HG03025 (cell line): ENCODE results near the gene OR5K2.

Experiments
- ATAC-seq: cut with Tn5 transposase; IDR thresholded peaks from one replicate; pipeline ENCODE4 v1.9.1; 2021; ENCODE audit warnings: mild to moderate bottlenecking, moderate library complexity; ENCODE audit not compliant: unreplicated experiment, low FRiP score

The OR5K2 gene

DNA sequence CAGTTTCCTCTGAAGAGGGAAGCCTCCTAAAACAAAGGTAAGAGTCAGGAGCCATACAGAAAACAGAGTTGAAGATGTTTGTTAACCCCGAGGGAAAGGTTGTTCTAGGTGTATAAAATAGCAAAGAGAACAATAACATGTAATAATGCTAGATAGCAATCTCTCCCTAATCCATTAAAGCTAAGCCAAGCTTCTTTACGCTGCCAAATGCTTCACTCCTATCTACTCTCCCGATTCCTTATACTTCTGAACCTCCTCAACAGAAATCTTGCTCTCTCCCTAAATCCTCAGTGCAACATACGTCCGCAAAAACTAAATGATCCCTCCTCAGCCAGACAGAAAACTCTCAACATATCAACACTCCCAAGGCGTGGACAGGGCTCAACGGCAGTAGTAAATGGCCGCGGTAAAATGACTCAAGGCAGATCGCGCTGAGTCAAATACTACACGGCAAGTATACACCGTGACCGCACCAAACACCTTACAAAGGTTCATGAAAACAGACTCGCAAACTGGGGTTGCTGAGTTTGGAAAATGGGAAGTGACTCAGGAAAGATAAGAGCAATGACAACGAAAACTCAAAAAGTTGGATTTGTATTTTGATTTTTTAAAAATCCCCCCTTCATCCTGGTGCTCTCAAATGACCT lies 24.5 kb downstream of the OR5K2 start:
- ATAC-seq: peak; percentile 55

DNA sequence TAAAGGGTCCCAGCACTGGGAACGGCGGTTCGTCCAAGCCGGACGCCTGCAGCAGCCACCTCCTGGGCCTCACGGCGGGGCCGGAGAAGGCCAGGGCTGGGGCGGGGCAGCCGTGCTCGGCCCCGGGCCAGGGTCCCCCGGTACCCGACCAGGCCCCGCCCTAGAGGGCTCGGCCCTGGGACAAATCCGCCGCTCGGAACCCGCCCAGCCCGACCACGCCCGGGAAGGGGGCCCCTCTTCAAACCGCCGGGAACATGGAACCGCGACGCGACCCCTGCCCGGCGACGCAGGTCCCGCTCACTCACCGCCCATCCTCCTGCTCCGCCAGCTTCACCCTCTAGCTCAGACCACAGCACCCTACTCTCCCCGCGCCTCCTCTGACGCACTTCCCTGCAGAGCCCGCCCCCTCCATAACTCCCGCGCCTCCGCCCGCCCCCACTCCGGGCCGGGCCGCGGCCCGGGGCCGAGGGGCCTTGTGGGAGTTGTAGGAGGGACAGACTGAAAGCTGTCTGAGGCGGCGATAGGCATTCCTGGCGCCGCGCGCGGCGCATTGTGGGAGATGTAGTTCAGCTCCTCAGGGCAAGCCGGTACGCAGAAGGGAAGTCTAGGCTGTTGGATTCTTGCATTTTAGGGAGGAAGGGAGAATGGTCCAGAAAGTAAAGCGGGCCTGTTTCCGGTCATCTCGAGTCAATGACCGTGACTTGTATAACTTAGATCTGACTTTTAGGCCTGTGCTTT lies 25.2 kb downstream of the OR5K2 start, which contains the start of gene CLDND1:
Gene CLDND1 (minus strand): TSS at position 359 of the 738 bp plus-strand sequence. CDS start 1,478 bp downstream, outside the sequence.
- peak; percentile 92 for ATAC-seq

DNA sequence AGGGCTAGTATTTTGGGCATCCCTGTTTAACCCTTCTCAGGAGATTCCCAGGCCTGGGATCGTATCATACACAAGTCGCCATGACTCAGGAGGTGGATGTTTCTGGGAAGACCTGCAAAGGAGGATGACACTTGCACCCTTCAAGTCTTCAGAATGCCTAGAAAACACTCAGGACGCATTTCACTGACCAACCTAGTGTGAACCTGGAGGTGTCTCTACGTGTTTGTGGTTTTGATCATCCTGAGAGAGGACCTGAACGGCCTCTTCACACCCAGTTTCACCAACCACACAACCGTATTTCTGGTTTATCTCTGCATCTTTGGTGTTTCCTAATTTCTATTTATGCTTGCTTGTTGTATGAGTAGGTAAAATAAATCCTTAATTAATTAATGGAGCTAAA lies 28.0 kb downstream of the OR5K2 start:
- no peak for ATAC-seq

DNA sequence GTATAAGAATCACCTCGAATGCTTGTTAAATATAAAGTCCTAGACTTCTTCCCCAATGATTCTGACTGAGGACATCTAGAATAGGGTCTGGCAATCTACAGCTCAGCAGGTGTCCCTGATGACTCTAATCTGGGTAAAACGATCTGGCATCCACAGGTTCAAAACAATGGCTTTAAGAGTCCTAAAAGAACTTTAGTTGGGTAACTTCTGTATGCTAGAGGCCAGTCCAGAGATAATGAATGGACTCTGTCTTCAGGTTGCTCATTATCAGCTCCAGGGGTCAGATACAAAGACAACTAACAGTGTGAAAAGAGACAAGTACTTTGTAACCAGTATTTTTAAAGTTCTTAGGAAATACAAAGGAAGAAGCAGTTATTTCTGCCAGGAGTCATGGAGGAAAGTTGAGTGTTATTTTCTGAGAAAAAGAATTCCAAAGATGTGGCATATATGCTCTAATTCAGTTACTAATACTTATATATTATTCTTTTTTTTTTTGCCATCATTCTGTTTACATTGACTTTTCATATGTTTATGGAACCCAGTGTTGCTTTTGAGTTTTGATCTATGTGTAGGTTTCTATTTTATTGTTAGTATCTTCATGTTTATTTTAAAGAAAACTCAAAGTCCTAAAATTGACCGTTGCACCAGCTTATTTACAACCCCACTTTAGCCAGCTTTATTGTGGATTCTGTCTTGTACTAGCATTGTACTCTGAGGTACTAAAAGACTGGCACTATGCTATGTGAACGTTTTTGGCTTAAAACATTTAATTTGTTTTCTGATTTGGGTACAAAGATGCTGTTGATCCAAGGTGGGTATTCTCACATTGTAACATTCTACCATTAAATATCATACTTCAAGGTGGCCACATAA lies 31.2 kb downstream of the OR5K2 start:
- ATAC-seq: no peak

DNA sequence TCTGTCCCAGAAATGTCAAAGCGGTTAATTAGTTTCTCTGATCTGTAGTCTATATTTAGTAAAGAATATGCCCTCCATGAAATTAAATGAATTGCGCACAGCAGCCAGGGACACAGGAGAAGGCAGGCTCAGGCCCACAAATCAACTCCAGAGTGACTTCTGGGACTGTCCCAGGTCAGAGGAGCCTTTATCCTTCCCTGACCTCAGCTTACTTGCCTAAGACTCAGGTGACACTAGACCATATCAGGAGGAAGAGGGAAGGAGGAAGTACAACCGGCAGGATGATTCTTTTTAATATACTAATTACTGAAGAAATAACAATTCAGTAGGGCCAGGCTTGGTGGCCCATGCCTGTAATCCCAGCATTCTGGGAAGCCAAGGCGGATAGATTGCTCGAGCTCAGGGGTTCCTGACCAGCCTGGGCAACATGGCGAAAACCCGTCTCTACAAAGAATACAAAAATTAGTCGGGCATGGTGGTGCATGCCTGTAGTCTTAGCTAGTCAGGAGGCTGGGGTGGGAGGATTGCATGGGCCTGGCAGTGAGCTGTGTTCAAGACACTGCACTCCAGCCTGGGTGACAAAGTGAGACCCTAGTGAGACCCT lies 32.5 kb downstream of the OR5K2 start:
- no peak for ATAC-seq

DNA sequence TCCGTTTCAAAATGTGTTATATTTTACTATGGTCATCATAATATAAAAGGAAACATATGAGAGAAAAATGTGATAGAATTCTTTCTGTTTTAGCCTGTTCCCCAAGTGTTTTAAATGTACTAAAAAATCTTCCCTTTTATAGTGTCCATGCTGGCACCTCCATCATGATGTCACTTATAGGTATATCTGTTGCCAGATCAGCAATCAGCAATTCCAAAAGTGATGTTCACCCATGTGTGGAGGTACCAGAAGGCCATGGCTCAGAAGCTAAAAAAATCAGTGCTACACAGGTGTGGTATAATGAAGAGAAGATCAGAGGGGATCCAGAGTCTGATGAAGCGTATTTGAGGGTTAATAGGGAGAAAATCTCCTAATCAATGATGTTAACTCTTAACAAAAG lies 33.2 kb downstream of the OR5K2 start:
- no peak for ATAC-seq

DNA sequence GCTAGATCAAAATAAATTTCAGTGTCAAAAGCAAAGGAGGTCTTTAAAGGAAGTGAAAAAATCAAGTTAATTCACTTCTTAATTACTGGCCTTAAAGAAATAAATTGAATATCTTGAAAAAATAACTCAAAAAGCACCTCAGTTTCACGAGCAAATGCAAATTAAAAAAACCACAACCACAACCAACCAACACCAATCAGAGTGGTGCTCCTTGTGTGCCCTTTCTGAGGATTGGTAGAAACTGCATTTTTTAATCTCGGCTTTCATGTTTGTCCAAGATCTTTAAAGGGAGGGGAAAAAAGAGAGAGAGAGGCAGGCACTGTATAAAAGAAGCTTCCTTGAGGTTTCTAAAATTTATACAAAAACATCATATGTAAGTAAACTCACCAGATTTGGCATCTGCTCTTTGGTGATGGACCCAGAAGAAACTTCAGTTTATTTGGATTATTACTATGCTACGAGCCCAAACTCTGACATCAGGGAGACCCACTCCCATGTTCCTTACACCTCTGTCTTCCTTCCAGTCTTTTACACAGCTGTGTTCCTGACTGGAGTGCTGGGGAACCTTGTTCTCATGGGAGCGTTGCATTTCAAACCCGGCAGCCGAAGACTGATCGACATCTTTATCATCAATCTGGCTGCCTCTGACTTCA lies 34.3 kb downstream of the OR5K2 start, which contains the start of gene GPR15:
Gene GPR15 (plus strand): TSS at position 357 of the 653 bp plus-strand sequence. CDS start 56 bp downstream, at position 413.
- ATAC-seq: peak; percentile 31

DNA sequence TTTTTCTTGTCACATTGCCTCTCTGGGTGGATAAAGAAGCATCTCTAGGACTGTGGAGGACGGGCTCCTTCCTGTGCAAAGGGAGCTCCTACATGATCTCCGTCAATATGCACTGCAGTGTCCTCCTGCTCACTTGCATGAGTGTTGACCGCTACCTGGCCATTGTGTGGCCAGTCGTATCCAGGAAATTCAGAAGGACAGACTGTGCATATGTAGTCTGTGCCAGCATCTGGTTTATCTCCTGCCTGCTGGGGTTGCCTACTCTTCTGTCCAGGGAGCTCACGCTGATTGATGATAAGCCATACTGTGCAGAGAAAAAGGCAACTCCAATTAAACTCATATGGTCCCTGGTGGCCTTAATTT lies 34.8 kb downstream of the OR5K2 start:
- ATAC-seq: no peak

DNA sequence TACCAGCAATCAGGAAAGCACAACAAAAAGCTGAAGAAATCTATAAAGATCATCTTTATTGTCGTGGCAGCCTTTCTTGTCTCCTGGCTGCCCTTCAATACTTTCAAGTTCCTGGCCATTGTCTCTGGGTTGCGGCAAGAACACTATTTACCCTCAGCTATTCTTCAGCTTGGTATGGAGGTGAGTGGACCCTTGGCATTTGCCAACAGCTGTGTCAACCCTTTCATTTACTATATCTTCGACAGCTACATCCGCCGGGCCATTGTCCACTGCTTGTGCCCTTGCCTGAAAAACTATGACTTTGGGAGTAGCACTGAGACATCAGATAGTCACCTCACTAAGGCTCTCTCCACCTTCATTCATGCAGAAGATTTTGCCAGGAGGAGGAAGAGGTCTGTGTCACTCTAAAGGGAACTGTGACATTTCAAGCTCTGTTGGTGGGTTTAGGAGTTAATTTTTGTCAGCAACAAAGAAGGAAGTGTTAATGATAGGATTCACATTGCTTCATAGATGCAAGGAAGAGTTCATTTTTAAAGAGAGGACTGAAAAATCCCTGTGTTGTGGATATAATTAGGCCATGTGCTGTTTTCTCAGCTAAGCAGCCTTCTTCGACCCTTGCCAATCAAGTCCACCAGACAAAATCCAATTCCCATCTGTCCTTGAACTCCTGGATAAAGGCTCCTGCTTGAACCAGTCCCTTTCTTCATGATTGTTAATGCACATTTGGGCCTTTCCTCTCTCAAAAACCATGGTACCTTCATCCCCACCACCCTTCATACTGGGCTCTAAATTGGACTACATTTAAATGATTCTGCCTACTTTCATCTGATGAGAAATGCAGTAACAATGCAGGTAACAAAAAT lies 35.5 kb downstream of the OR5K2 start:
- ATAC-seq: no peak

DNA sequence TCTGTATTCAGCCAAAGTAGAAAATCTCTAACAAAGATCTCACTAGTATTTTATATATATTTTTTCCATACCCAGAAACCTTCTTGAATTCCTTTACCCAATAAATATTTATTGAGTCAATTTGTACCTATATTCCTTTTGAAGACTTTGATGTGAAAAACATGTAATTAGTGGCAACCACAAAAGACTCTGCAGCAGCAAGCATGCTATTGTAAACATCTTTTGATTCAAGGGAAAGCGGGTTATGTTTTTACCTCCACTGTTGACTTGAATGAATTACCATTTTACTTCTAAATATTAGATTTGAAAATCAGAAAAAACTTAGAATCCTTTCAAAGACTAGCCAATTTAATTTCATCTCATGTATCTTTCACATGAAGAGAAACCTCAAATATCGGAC lies 36.7 kb downstream of the OR5K2 start:
- no peak for ATAC-seq

DNA sequence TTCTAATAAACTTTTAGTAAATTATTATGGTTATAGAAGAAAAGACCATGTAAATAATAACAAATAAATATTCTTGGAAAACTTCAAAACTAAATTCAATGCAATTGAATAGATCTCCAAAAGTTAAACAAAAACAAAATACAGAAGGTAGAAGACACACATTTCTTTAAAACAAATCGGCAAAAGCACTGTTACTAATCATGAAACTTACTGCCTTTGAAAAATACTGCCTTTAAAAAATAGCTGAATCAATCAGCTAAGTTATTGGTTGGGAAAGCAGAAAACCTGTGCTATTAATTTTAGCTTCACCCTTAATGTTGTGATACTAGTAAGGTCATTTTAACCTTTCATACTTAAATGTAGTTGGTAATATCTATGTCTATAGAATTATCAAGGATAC lies 37.3 kb downstream of the OR5K2 start:
- no peak for ATAC-seq

DNA sequence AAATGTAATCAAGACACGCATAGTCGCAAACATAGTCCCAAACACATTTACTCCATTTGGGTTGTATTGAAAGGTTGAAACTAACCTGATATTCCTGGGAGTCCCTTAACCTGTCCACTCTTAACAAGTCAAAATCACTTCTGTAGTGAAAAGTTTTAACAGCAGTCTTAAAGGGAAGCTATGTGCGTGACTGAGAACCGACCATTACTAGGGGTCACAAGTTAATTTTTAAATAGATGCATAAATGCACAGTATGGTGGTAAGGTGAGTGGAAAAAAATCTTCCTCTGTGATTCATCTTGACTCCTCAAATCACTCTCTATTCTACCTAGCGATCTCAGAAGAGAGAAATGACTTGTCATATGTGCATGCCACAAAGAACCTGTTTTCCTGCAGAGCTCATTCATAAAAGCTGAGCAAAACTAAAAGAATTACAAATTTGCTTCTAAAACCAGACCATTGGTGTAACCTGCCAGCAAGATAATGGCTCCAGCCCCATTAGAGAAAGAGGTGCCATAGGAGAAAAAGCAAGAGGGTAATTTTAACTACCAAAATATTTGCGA lies 39.1 kb downstream of the OR5K2 start:
- ATAC-seq: peak; percentile 68

DNA sequence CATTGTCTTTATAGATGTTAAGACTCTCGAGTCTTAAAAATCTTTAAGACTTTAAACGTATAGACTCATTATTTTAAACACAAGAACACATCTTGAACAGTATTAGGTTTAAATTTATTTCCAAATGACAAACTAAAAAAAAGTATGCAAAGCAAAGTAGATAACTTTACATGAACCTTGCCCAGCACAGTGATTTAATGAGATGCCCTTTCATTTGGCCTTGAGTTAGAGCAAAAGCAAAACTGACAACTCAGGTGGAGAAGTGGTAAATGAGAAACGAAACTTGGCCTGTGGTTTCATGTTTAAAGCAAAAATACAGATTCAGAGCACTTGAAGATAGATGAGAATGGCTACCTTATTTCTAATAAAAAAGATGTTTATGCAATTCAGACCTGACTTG lies 42.9 kb downstream of the OR5K2 start:
- ATAC-seq: peak; percentile 37

DNA sequence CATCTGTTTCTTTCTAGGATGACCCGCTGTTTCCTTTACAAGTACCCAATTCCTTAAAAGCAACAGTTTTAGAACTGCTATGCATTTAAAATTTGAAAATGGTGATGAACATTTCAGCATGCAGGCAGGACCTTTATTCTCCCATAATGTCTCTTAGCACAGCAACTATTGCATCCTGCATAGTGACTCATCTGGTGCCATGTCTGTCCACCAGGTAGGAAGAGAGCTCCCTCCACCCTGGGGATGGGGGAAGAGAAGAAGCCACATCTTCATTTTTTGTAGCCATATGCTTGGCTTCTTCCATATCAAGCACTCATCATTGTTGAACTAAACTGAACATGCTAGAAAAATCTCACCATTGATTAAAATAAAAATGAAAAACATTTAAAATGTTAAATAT lies 44.2 kb downstream of the OR5K2 start:
- no peak for ATAC-seq

DNA sequence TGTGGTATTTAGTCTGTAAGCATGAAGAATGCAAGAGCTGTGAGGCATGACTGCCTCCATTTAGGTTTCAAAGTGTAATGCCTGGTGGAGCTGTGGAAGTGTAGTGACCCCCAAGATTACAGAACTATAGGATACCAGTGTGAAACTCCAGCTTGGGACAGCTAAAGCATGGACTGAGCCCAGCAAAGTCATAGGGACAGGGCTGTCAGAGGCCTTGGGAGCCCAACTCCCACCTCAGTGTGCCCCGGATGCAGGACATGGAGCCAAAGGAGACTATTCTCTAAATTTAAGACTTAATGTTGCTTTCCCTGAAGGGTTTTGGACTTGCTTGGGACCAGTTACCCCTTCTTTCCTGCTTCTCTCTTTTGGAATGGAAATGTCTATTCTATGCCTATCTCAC lies 45.1 kb downstream of the OR5K2 start:
- ATAC-seq: no peak

DNA sequence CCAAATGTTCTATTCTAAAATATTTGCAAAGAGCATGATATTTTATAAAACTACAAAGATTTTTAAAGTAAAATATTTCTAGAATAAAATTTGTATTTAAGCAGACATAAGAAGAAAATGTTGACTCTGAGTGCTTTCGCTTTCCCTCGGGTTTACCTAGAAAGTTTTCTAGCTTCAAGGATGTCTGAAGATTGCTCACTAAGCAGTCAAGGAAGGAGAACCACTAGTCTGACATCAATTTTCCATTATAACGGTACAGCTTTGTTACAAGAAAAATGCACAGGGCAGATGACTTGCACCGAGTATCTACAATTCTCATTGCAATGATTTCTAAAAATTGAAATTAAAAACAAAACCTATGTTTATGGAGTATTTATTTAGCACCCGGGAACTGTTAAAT lies 48.5 kb downstream of the OR5K2 start:
- ATAC-seq: no peak
